Measurements from ENCODE around the gene SAMD3.

The SAMD3 gene

DNA sequence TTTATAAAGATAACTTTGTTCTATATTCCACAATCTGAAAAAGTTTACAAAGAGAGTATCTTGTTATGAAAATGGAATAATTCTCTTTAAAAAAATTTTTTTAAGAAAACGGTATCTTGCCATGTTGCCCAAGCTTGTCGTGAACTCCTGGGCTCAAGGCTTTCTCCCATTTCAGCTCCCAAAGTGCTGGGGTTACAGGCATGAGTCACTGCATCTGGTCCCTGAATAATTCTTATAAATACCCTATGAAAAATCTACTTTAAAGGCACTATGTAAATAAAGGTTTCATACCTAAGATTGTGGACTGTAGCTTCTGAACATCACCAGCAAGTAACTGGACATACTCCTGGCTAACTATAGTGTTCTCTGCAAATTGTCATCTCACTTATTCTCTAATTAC lies 60.3 kb downstream of the SAMD3 start:
- Histone ChIP-seq H3K36me3 (ENCODE audit: insufficient read depth, low read length) (no peaks in the 10 kb centered on the region), H3K4me1 (ENCODE audit: insufficient read depth, low read length, poor library complexity, severe bottlenecking) (no peaks in the 10 kb centered on the region), H3K9ac (ENCODE audit: low read depth, low read length, poor library complexity, severe bottlenecking) (no peak overlapping the region), H3K27me3 (ENCODE audit: insufficient read depth, low read length, poor library complexity, severe bottlenecking) (no peaks in the 10 kb centered on the region), H3F3A (ENCODE audit: low read depth) (no peaks in the 10 kb centered on the region), H4K20me1 (ENCODE audit: insufficient read depth, low read length, poor library complexity, severe bottlenecking) (no peaks in the 10 kb centered on the region), H3K4me2 (ENCODE audit: low read depth, low read length, poor library complexity, severe bottlenecking) (no peak overlapping the region), H3K9me3 (ENCODE audit: insufficient read depth, low read depth, low read length) (no peaks in the 10 kb centered on the region), H2AFZ (ENCODE audit: low read length) (no peak overlapping the region), H3K79me2 (ENCODE audit: insufficient read depth, low read length) (no peaks in the 10 kb centered on the region), H3K4me3 (ENCODE audit: low read length, poor library complexity, severe bottlenecking) (no peak overlapping the region), H3K9me2 (replicated peaks; ENCODE audit: low read depth, low read length) (no peaks in the 10 kb centered on the region)
- TF ChIP-seq, protein P1, sequence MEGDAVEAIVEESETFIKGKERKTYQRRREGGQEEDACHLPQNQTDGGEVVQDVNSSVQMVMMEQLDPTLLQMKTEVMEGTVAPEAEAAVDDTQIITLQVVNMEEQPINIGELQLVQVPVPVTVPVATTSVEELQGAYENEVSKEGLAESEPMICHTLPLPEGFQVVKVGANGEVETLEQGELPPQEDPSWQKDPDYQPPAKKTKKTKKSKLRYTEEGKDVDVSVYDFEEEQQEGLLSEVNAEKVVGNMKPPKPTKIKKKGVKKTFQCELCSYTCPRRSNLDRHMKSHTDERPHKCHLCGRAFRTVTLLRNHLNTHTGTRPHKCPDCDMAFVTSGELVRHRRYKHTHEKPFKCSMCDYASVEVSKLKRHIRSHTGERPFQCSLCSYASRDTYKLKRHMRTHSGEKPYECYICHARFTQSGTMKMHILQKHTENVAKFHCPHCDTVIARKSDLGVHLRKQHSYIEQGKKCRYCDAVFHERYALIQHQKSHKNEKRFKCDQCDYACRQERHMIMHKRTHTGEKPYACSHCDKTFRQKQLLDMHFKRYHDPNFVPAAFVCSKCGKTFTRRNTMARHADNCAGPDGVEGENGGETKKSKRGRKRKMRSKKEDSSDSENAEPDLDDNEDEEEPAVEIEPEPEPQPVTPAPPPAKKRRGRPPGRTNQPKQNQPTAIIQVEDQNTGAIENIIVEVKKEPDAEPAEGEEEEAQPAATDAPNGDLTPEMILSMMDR (conservative IDR thresholded peaks at IDR 0.05; ENCODE audit: low read length), result no peak
- TF ChIP-seq EZH2phosphoT487 (IDR thresholded peaks at IDR 0.05; ENCODE audit: borderline replicate concordance), result no peak

DNA sequence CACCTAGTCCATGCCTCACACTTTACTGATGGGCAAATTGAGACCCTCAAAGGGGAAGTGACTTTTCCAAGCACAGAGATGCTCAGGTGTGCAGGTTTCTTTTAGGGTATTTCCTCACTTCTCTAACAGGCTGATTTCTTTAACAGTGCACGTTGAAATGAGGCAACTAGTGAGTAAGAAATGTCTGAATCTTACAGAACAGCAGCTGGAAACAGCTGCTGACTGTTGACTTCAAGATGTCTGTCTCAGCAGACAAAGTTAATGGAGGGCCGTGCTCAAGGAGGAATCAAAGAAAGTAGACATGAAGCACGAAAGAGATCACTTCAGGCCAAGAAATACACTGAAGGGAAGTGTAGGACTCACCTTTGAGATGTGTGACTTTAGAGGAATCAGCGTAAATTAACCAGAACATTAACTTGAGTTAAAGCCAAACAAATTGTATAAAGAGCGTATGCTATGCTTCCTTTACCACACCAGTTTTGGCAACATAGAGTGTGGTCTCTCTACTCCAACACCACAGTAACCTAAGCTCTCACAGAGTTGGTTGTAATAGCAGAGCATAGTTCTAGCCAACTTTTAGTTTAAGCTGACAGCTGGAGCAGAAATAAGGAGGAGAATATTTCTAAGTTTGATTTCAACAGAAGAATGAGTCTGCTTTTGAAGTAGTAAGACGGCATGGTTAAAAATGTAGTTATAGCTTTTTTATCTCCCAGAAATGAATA lies 60.9 kb downstream of the SAMD3 start:
- Histone ChIP-seq H3K36me3 (ENCODE audit: insufficient read depth, low read length) (no peaks in the 10 kb centered on the region), H3K9ac (ENCODE audit: low read depth, low read length, poor library complexity, severe bottlenecking) (no peak overlapping the region), H3K9me3 (ENCODE audit: insufficient read depth, low read depth, low read length) (no peaks in the 10 kb centered on the region)

DNA sequence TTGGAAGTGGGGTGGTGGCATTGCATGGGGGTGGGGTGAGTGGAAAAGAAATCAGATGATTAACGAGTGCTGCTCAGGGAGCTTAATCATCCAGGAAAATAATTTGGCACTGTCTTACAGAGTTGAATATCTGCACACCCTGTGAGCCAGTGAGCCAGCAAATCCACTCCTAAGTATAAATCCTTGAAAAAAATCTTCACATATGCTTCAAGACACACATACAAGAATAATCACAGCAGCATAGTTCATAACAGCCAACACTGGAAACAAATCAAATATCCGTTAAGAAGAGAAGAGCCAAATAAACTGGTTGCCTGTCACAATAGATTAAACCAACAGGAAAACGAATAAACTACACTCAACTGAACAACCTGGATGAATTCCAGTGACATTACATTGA lies 62.8 kb downstream of the SAMD3 start:
- no peak overlapping the region for H3K9ac ChIP-seq (ENCODE audit: low read depth, low read length, poor library complexity, severe bottlenecking)
- TF ChIP-seq EZH2phosphoT487 (IDR thresholded peaks at IDR 0.05; ENCODE audit: borderline replicate concordance), result no peak
- TF ChIP-seq, protein P1 (conservative IDR thresholded peaks at IDR 0.05; ENCODE audit: low read length), result no peak

More for the DNA sequence above, 60.9 kb downstream of the SAMD3 start:
- no peak overlapping the region for H2AFZ ChIP-seq (ENCODE audit: low read length)
- H3K27me3 ChIP-seq (ENCODE audit: insufficient read depth, low read length, poor library complexity, severe bottlenecking), result no peaks in the 10 kb centered on the region
- H3K79me2 ChIP-seq (ENCODE audit: insufficient read depth, low read length), result no peaks in the 10 kb centered on the region
- no peak overlapping the region for H3K4me2 ChIP-seq (ENCODE audit: low read depth, low read length, poor library complexity, severe bottlenecking)
- no peaks in the 10 kb centered on the region for H3F3A ChIP-seq (ENCODE audit: low read depth)
- no peaks in the 10 kb centered on the region for H4K20me1 ChIP-seq (ENCODE audit: insufficient read depth, low read length, poor library complexity, severe bottlenecking)
- no peak overlapping the region for H3K4me3 ChIP-seq (ENCODE audit: low read length, poor library complexity, severe bottlenecking)
- no peaks in the 10 kb centered on the region for H3K4me1 ChIP-seq (ENCODE audit: insufficient read depth, low read length, poor library complexity, severe bottlenecking)
- TF ChIP-seq EZH2phosphoT487 (IDR thresholded peaks at IDR 0.05; ENCODE audit: borderline replicate concordance), result no peak
- H3K9me2 ChIP-seq (replicated peaks; ENCODE audit: low read depth, low read length), result no peaks in the 10 kb centered on the region

DNA sequence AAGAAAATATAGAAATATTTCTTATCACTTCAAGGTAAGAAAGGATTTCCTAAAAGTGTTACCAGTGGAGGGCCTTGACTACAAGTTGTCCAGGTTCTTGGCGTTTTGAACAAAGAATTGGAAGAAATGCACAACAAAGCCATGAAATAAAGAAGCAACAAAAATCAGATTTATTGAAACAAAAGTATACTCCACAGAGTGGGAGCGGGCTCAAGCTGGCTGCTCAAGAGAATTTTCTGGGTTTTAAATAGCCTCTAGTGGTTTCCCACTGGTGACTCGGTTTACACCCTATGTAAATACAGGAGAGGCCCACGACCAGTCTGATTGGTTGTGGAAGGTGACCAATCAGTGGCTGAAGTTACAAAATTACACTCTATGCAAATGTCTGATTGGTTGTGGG lies 64.2 kb downstream of the SAMD3 start:
- H3F3A ChIP-seq (ENCODE audit: low read depth), result no peaks in the 10 kb centered on the region
- TF ChIP-seq, protein P1 (conservative IDR thresholded peaks at IDR 0.05; ENCODE audit: low read length), result no peak
- no peak for TF ChIP-seq EZH2phosphoT487 (IDR thresholded peaks at IDR 0.05; ENCODE audit: borderline replicate concordance)
- H3K79me2 ChIP-seq (ENCODE audit: insufficient read depth, low read length), result no peaks in the 10 kb centered on the region
- H3K9me2 ChIP-seq (replicated peaks; ENCODE audit: low read depth, low read length), result no peaks in the 10 kb centered on the region
- H3K9me3 ChIP-seq (ENCODE audit: insufficient read depth, low read depth, low read length), result no peaks in the 10 kb centered on the region
- H3K27me3 ChIP-seq (ENCODE audit: insufficient read depth, low read length, poor library complexity, severe bottlenecking), result no peaks in the 10 kb centered on the region
- H4K20me1 ChIP-seq (ENCODE audit: insufficient read depth, low read length, poor library complexity, severe bottlenecking), result no peaks in the 10 kb centered on the region
- H3K9ac ChIP-seq (ENCODE audit: low read depth, low read length, poor library complexity, severe bottlenecking), result no peak overlapping the region
- H3K4me2 ChIP-seq (ENCODE audit: low read depth, low read length, poor library complexity, severe bottlenecking), result no peak overlapping the region
- no peaks in the 10 kb centered on the region for H3K36me3 ChIP-seq (ENCODE audit: insufficient read depth, low read length)
- H3K4me1 ChIP-seq (ENCODE audit: insufficient read depth, low read length, poor library complexity, severe bottlenecking), result no peaks in the 10 kb centered on the region
- H3K4me3 ChIP-seq (ENCODE audit: low read length, poor library complexity, severe bottlenecking), result no peak overlapping the region
- no peak overlapping the region for H2AFZ ChIP-seq (ENCODE audit: low read length)

More for the DNA sequence above, 62.8 kb downstream of the SAMD3 start:
- Histone ChIP-seq H3K4me3 (ENCODE audit: low read length, poor library complexity, severe bottlenecking) (no peak overlapping the region), H2AFZ (ENCODE audit: low read length) (no peak overlapping the region), H3K4me2 (ENCODE audit: low read depth, low read length, poor library complexity, severe bottlenecking) (no peak overlapping the region), H3K27me3 (ENCODE audit: insufficient read depth, low read length, poor library complexity, severe bottlenecking) (no peaks in the 10 kb centered on the region), H3K9me3 (ENCODE audit: insufficient read depth, low read depth, low read length) (no peaks in the 10 kb centered on the region), H3K9me2 (replicated peaks; ENCODE audit: low read depth, low read length) (no peaks in the 10 kb centered on the region), H4K20me1 (ENCODE audit: insufficient read depth, low read length, poor library complexity, severe bottlenecking) (no peaks in the 10 kb centered on the region), H3K79me2 (ENCODE audit: insufficient read depth, low read length) (no peaks in the 10 kb centered on the region), H3K4me1 (ENCODE audit: insufficient read depth, low read length, poor library complexity, severe bottlenecking) (no peaks in the 10 kb centered on the region), H3K36me3 (ENCODE audit: insufficient read depth, low read length) (no peaks in the 10 kb centered on the region), H3F3A (ENCODE audit: low read depth) (no peaks in the 10 kb centered on the region)
